PC-3 (cell line): Measurements from ENCODE around the gene FBXO45.

Experiments used
- CTCF ChIP-seq: fragments of 300-600 bp; sonication (generic); conservative IDR thresholded peaks from 2 replicates; pipeline ENCODE4 v1.5.1; 2017; ENCODE audit warnings: antibody characterized with exemption, low read depth, mild to moderate bottlenecking, low read length
- EZH2phosphoT487 ChIP-seq: fragments of 300-600 bp; sonication (generic); IDR thresholded peaks from 2 replicates; pipeline ENCODE4 v1.6.1; 2018; ENCODE audit warnings: mild to moderate bottlenecking, antibody characterized with exemption, low read length, borderline replicate concordance

- TF ChIP-seq CTCF, result no peak
- TF ChIP-seq EZH2phosphoT487, result no peak
Measured at GRCh38 chr3:196558476-196558875, 10.0 kb upstream of the FBXO45 start.
